Hindlimb muscle (tissue), 1 donor: ENCODE results near the gene PTPN12. TPM values are rescaled to one million over a fixed set of nuclear protein-coding genes. Genes with fewer than 3 reads are reported as not detected.
"Not testable (repeated sequence)": the region's sequence is repeated elsewhere in the genome, so short reads cannot be mapped to it uniquely, and the experiment has no call there.

ENCODE experiments used
- DNase-seq: peaks from one replicate; pipeline ENCODE4 v3.0.0-alpha.2; 2013
- polyA plus RNA-seq: library from polyadenylated mRNA; unstranded; fragments of 120-200 nt; gene quantifications from one replicate; pipeline ENCODE4 v1.2.1, GENCODE V29; 2013; ENCODE audit not compliant: insufficient read length

PTPN12 gene
- polyA plus RNA-seq, 1 donor = 56.4 TPM

DNA sequence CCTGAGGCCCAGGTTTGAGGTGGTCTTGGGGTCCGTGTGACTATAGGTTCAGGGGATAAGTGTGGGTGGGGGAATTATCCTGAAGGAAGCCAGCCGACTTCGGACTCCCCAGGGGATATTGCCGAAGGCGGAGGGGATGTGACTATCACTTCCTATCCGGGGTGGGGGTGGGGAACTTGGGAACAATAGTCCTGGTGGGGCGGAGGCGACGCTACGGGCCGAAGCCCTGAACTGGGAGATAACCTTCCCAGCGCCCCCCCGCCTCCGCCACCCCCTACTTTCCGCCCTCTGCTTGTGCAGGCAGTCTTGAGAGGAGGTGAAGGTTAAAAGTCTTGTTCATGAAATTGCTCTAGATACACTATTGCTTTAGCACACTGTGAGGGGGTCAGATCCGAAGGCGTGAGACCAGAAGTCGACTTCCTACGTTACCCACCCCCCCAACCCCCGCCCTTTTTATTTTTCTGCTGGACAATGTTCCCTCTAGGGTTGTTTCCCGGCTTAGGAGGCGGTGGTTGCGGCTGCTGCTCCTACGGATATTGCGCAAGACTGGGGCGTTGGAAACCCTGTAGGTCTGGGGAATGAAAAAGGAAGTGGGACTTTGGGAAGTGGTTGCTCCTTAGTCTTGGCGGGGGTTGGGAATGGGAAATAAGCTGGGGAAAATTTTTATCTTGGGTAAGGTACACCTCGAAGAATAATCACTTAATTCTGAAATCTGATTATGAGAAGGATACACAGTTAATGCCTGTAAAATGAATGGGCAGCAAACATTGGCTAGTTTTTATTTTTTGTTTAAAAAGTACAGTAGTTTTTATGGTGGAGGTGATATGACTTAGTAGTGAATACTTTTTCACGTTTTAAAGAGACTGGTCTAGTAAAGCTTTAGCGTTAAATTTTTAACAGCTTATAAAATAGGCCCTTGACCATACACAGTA, 1.5 kb downstream of the PTPN12 start:
- peak; percentile 86 for DNase-seq

DNA sequence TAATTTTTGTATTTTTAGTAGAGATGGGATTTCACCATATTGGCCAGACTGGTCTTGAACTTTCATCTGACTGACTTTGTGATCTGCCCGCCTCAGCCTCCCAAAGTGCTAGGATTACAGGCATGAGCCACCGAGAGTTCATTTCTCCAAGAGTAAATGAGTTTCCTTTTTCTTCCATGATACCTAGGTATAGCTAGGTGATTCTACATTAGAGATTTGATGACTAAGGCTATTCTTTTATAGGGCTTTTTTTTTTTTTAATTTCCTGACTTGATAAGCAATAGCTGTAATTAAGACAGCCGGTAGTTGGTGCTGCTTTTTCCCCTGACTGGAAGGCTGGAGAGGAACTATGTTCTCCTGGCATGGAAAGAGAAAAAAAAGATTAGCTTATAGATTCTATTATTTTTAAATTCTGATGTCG, 3.3 kb downstream of the PTPN12 start:
- no peak for DNase-seq

DNA sequence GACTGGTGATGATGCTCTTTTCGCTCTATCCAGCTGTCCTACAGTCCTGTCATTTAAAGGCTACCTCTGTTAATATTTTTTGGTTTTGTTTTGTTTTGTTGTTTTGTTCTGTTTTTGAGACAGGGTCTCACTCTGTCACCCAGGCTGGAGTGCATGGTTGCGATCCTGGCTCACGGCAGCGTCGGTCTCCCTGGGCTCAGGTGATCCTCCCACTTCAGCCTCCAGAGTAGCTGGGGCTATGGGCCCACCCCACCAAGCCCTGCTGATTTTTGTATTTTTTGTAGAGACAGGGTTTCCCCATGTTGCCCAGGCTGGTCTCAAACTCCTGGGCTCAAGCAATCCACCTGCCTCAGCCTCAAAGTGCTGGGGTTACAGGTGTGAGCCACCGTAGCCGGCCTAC, 3.9 kb downstream of the PTPN12 start:
- not testable (repeated sequence) for DNase-seq

DNA sequence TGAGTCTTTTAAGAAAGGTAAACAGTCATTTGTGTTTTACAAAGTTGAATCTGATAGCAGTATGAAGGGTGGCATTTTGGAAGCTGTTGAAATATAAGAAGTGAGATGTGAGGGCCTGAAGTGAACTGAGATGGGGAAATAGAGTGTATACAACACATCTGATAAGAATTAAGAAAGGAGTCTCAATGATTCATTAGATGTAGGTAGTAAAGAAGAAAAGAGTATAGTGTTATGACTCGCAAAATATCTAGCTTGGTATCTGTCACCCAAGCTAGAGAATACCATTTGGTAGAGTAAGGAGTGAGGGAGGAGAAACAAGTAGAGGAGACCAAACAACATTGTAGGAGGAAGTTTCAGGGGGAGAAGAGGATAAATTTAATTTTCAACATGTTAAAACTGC, 5.3 kb downstream of the PTPN12 start:
- no peak for DNase-seq

DNA sequence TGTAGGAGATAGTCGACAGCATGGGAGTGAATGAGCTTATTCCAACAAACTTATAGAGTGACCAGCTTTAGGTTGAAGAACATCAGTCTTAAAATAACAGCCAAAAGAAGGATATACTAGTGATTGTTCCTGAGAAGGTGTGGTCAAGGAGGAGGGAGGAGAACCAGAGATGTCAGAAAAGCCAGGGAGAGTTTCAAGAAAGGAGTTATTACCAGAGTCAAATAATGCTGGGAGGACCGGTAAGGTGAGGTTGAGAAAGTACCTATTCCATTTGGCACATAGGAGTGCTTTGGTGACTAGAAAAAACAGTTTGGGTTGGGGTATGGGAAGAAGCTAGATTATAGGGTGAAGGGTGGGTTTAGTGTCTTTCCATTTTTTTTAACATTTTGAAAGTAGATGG, 5.8 kb downstream of the PTPN12 start:
- no peak for DNase-seq

DNA sequence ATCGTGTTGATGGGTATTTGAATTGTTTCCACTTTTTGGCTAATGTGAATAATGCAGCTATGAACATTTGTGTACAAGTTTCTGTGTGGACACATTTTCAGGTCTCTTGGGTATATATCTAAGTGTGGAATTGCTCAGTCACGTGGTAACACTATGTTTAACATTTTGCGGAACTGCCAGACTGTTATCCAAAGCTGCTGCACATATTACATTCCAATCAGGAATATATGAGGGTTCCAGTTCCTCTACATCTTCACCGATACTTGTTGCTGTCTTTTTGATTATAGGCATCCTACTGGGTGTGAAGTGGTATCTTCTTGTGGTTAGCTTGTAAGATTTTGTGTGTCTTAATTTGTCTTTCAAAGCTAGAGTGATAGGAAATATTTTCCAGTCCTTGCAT, 6.8 kb downstream of the PTPN12 start:
- DNase-seq = no peak

DNA sequence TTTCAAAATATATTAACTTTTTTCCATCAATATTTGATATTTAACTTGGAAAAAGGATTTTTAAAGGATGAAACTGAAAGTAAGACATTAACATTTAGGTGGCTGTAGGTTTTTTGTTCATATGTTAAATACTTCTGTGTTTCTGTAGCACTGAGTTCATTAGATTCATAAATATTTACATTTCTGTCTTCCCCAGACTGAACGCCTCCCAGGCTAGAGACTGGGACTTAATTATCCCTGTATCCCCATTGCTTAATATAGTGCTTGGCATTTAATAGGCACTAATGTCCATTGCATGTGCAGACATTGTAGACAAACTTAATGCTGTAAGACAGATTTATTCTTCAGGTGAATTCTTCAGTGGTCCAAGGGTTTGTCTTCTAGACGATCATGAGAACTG, 7.4 kb downstream of the PTPN12 start:
- DNase-seq = no peak

DNA sequence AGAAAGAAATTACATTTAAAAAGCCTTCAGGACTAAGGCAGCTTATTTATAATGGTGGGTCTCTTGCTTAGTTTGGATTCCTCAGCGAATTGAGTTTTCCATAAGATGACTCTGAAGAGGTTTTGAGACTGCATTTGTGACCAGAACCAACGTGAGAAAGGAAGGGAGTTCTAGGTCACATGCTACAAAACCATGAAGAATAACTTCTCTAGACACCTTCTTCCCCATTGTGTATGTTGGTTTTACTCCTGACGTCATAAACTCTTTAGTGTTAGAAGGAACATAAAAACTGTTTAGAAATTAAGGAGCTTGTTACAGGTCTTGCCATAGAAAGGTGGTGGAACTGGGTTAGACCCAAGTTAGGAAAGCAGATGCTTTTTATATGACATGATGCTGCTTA, 11.1 kb downstream of the PTPN12 start:
- no peak for DNase-seq

DNA sequence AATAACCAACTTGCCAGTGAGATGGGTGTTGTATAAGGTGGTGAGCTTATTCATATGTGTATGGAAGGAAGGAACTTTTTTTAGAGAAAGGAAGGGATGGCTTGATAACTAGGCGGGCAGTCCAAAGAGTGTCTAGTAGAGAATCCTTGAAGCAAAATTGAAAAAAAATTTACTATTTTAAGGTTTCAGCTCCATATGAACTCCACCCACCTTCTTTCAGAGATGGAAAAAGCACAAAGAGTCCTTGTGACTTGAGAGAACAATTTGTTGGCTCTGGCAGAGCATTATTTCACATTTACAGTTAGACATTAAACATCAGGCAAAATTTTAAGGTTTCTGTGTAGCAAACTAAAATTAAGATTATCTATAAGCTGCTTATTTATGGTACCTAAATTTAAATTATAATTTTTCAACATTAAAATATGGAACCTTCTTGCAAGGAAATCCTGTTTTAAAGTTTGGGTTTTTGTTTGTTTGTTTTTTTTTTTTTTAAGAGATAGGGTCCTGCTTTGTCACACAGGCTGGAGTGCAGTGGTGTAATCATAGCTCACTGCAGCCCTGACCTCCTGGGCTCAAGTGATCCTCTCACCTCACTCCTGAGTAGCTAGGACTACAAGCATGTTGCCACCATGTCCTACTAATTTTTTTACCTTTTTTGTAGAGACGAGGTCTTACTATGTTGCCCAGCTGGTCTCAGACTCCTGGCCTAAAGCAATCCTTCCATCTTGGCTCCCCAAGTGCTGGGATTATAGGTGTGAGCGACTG, 12.2 kb downstream of the PTPN12 start:
- DNase-seq = no peak

DNA sequence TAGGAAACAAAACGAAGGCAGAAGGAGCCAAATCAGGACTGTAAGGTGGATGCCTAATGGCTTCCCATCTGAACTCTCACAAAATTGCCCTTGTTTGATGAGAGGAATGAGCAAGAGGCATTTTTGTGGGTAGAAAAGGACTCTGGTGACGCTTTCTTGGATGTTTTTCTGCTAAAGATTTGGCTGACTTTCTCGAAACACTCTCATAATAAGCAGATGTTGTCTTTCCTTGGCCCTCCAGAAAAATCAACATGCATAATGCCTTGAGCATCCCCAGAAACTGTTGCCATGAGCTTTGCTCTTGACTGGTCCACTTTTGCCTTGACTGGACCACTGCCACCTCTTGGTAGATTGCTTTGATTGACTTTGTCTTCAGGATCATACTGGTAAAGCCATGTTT, 13.5 kb downstream of the PTPN12 start:
- DNase-seq = no peak

DNA sequence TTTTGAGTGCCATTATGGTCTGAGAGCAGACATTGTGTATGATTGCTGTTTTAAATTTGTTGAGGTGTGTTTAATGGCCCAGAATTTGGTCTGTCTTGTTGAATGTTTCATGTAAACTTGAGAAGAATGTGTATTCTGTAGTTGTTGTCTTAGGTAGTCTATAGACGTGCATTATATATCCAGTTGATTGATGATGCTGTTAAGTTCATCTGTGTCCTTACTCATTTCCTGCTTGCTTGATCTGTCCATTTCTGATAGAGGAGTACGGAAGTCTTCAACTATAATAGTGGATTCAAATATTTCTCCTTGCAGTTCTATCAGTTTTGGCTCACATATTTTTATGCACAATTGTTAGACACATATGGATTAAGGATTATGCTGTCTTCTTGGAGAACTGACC, 16.0 kb downstream of the PTPN12 start:
- DNase-seq = no peak

DNA sequence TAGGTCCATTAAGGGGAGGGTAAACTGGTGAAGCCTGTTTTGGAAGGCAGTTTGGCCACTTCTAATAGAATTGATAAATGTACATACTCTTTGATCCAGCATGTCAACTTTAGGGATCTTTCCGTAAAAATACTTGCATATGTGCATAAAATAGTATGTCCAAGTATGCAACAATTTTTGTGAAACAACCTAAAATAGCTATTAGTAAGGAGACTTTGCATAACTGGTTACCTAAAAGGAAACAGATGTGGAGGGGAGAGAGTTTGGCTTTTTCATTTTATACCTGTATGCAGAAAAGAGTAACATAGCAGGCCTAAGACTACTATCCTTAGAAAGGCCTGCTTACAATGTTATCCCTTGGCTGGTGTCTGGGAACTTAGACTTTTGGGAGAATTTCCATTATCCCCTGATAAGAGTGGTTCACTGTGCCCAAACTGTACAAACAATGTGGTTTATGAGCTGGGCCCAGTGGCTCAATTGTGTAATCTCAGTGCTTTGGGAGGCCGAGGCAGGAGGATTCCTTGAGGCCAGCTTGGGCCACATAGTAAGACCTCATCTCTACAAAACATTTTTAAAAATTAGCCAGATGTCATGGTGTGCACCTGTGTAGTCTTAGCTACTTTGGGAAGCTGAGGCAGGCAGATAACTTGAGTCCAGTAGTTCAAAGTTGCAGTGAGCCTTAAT, 21.3 kb downstream of the PTPN12 start:
- DNase-seq = no peak

DNA sequence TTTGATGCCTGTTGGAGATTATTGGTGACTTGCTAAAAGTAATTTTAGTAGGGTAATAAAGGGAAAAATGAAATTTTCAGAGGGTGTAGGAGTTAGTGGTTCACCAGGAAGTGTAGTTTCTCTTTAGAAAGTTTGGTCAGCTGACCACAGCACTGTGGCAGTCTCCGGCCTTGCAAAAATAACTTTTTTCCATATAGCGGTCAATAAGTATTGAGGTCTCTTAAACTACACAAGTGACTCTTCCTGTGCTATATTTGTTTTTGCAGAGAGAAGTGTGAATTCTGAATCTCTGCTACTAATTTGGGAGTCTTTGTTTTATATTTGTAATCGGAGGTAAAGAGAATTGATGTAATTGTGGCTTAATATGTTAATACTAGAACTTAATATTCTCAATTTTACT, 24.3 kb downstream of the PTPN12 start:
- DNase-seq = no peak

DNA sequence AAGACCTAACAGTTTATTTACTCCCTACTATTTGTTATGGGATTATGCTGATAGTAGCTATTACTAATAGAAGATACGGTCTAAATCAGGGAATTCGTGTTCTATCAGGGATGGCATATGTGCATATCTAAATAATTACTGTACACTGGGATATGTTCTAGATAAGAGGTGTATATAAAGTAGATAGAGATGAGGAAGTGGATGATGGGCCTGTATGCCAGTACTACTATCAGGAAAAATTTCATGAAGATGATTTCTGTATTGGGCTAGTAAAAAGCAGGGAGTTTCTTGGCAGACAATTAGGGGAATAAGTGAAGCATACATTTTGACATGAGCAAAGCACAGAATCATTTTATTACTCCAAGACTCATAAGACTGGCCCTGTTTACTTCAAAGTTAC, 26.2 kb downstream of the PTPN12 start:
- DNase-seq = peak; percentile 17

DNA sequence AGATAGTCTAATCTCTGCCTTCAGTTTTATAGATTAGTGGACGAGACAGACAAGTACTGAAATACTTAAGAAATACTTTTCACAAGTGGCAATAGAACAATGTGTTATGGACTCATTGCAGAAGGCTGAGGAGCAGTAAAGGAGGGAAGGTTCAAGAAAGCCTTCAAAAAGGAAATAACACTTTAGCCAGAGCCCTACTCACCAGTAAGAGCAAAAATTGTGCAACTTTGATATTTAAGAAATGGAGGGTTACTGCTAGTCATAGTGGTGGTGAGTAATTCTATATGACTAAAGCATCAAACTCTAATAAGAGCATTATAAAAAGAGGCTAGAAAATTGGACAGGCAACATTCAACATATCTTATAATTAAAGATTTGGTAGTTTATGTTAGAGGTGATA, 28.8 kb downstream of the PTPN12 start:
- no peak for DNase-seq

DNA sequence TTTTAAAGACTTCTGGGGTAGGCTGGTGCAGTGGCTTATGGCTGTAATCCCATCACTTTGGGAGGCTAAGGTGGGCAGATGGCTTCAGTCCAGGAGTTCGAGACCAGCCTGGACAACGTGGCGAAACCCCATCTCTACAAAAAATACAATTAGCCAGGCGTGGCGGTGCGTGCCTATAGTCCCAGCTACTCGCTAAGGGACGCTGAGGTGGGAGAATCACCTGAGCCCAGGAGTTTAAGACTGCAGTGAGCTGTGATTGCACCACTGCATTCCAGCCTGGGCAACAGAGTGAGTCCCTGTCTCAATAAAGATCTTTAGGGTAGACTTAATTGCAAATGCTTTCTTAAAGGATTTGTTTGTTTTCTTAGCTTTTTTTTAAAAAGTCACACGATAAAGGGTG, 29.3 kb downstream of the PTPN12 start:
- DNase-seq = no peak

DNA sequence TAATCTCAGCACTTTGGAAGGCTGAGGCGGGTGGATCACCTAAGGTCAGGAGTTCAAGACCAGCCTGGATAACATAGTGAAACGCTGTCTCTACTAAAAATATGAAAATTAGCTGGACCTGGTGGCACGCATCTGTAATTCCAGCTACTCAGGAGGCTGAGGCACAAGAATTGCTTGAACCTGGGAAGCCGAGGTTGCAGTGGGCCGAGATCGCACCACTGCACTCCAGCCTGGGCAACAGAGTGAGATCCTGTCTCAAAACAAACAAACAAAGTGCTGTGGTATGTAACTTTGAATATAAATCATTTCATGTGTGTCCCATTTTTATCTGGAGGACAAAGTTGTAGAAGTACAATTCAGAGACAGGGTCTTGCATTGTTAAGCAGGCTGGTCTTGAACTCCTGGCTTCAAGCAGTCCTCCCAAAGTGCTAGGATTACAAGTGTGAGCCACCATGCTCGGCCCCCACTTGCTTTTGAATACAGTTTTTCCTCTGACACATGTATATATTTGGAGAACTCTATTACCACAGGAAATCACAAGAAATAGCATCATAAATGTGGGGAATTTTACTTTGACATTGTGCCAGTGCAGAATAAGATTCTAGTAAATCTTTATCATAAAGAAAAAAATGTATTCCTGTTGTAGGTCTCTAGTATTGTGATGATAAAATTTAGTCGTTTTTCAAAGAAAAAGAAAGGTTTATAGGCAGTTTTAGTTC, 32.6 kb downstream of the PTPN12 start:
- DNase-seq = no peak

DNA sequence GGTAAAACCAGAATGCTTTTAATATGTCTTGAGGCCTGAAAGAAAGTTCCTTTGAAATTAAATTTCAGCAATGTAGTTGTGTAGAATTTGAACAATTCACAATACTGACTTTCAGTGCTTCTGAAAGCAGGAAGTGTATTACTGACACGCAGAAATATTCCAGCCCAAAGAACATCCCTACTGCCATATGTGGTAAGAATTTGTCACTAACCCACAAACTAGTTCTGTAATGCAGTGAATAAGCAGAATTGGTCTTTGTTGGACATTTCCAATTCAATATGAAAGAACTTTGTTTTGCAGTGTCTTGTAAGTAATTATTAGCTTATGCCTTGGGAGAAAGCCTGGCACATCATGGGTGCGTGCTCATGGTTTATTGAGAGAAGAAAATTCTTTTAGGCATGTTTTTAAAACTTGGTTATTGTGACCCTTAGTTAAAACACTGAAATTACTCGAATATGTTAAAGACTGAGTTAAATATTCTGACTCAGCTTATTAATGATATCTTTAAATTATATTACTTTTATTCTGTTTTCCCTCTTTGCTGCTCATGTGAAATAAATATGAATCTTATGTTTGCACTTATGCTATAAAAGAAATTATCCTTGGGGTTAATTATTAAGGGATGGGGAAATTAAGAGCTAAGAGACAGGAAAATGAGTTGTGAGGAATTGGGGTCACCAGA, 33.4 kb downstream of the PTPN12 start:
- no peak for DNase-seq

DNA sequence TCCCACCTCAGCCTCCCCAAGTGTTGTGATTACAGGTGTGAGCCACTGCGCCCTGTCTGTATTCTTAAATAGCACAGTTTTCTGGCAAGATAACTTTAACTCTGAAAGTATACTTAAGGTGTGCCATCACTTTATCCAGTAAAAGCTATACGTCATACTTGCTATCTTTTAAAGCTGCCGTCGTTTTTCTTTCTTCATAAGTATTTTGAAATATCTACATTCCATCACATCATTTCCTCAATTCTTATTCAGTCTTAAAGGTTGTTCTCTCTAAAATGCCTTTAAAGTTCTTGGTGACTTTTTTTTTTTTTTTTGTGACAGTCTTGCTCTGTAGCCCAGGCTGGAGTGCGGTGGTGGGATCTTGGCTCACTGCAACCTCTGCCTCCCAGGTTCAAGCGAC, 34.7 kb downstream of the PTPN12 start:
- DNase-seq = no peak

DNA sequence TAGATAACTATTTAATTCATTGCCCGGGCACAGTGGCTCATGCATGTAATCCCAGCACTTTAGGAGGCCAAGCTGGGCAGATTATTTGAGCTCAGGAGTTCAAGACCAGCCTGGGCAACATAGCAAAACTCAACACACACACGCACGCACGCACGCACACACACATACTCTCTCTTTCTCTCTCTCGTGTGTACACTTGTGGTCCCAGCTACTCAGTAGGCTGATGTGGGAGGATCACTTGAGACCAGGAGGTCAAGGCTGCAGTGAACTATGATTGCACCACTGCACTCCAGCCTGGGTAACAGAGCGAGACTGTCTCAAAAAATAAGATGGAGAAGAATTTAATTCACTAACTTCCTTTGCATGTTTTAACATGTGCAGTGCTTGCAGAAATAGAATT, 38.1 kb downstream of the PTPN12 start:
- DNase-seq = no peak

DNA sequence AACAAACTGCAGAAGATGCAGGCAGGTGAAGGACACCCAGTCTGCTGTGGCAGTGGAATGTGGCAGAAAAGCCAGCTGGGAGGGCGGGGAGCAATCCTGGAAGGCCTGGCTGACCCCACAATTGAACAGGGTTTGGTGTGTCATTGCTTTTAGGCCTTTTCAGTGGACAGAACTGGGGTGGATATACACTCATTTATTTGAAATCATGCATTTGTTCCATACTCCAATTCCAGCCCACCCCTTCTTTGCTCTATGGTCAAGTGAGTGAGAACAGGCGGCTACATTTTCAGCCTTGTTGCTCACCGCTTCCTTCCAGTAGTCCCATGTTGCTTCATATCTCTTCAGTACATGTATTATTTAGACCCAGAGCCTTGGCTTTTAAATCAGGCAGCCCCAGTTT, 39.8 kb downstream of the PTPN12 start:
- DNase-seq = no peak

DNA sequence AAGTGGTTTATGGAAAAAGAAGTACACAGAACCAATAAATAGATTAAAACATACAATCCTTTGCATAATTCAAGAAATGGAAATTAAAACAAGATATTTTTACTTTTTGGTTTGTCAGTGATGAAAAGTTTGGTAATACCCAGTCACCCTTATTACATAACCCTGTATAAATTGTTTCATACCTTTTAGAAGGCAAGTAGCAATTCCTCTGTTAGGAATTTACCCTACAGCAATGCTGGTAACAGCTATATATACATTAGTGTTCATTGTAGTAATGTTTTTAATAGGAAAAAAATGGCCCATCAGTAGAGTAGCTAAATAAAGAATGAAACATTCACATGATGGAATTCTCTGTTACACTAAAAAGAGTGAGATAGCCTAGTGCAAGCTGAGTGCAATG, 42.7 kb downstream of the PTPN12 start:
- no peak for DNase-seq
